GM12892 (cell line): ENCODE measurements around the gene RAB11FIP2.

ENCODE experiments used
- POLR2A ChIP-seq: IDR thresholded peaks from 2 replicates; pipeline ENCODE4 v1.6.1; 2011; ENCODE audit warnings: low read depth, low read length, control low read depth
- TAF1 ChIP-seq: IDR thresholded peaks from 2 replicates; pipeline ENCODE4 v1.6.1; 2011; ENCODE audit warnings: low read depth, mild to moderate bottlenecking, control low read depth, low read length, borderline replicate concordance

GRCh38 chr10:118076705-118077104 is 30.0 kb upstream of the RAB11FIP2 start:
- TF ChIP-seq TAF1 (no peak), POLR2A (no peak)
